Measurements from ENCODE around the gene NTRK2. TPM values are rescaled to one million over a fixed set of nuclear protein-coding genes. Genes with fewer than 3 reads are reported as not detected.

NTRK2 gene
- total and polyA plus RNA-seq, 10 of the 15 experiments (the other 5 are each of a cell fraction or from before 2014, with no cell fraction given) = 0.42 to 4.6 (median 0.65) TPM

- H3K4me3 ChIP-seq = no peak overlapping the region
- FAIRE-seq (no peak), DNase-seq (ENCODE audit: low read depth, low spot score) (no peak), ATAC-seq (no peak)
- peaks cover 11% of the 10 kb centered on the region for H3K4me1 ChIP-seq (ENCODE audit: control insufficient read depth, insufficient read depth, low read length)
- no peak overlapping the region for H3K4me2 ChIP-seq (ENCODE audit: control insufficient read depth, insufficient read depth)
- intact Hi-C loops (cut with micrococcal nuclease; ENCODE audit: unreplicated experiment) = loop anchor here (5.0 kb wide), 1 partner anchor 40 kb away; no protein-coding TSS in a partner anchor
- ChIA-PET RAD21 (ENCODE audit: unreplicated experiment) (interaction anchor here (1.1 to 2.6 kb wide), 4 partner anchors 14 to 47 kb away, joined by 3 to 13 read pairs (median 8); no protein-coding TSS in a partner anchor), POLR2A (interaction anchor here (1.5 kb wide), 1 partner anchor 12 kb away, joined by 5 read pairs; no protein-coding TSS in a partner anchor), SMC1A (ENCODE audit: uncharacterized antibody, unreplicated experiment) (interaction anchor here (1.0 to 7.4 kb wide), 13 partner anchors 10 to 44 kb away, joined by 3 to 61 read pairs (median 5); no protein-coding TSS in a partner anchor), CTCF (interaction anchor here (0.5 to 3.2 kb wide), 7 partner anchors 10 to 783 kb away, joined by 3 to 14 read pairs (median 4); no protein-coding TSS in a partner anchor)
- BruUV-seq (replicated peaks) = no TSS peak
- no peak for TF ChIP-seq CHD2 (IDR thresholded peaks at IDR 0.05; ENCODE audit: borderline replicate concordance, low read depth, low read length)
- no peak for TF ChIP-seq RFX5 (IDR thresholded peaks at IDR 0.05; ENCODE audit: low read depth, low read length)
- TF ChIP-seq SUPT20H (IDR thresholded peaks at IDR 0.05; ENCODE audit: borderline replicate concordance, control insufficient read depth, low read depth, low read length) = no peak
- no peak for TF ChIP-seq IRF5 (IDR thresholded peaks at IDR 0.05; ENCODE audit: borderline replicate concordance)
- TF ChIP-seq BMI1 (IDR thresholded peaks at IDR 0.05; ENCODE audit: borderline replicate concordance) = no peak
- TF ChIP-seq NKRF (conservative IDR thresholded peaks at IDR 0.05) = no peak
- no peak for TF ChIP-seq LARP7 (IDR thresholded peaks at IDR 0.05)
- no peak for TF ChIP-seq FOXM1 (IDR thresholded peaks at IDR 0.05; ENCODE audit: low read depth, low read length)
- TF ChIP-seq STAT3 (IDR thresholded peaks at IDR 0.05; ENCODE audit: low read depth, low read length) = no peak
- TF ChIP-seq ZNF207 (IDR thresholded peaks at IDR 0.05; ENCODE audit: borderline replicate concordance) = no peak
- TF ChIP-seq RBBP5 (conservative IDR thresholded peaks at IDR 0.05) = no peak
- TF ChIP-seq TBL1XR1 (IDR thresholded peaks at IDR 0.05; ENCODE audit: low read depth, low read length) = no peak
- no peak for TF ChIP-seq RB1 (IDR thresholded peaks at IDR 0.05; ENCODE audit: borderline replicate concordance)
- no peak for TF ChIP-seq CBFB (IDR thresholded peaks at IDR 0.05; ENCODE audit: low read depth)
- no peak for TF ChIP-seq NRF1 (conservative IDR thresholded peaks at IDR 0.05; ENCODE audit: low read depth, low read length)
- TF ChIP-seq TCF3 (IDR thresholded peaks at IDR 0.05; ENCODE audit: borderline replicate concordance, insufficient read depth, low read depth, low read length) = no peak
- TF ChIP-seq SKIL (IDR thresholded peaks at IDR 0.05; ENCODE audit: low read depth, poor library complexity, severe bottlenecking) = no peak
- no peaks in the 10 kb centered on the region for H4K20me1 ChIP-seq (ENCODE audit: control insufficient read depth, insufficient read depth)
- no peak overlapping the region for H2AFZ ChIP-seq (ENCODE audit: control insufficient read depth, low read depth, low read length)
- H3K79me2 ChIP-seq (ENCODE audit: control insufficient read depth, insufficient read depth, low read length) = no peaks in the 10 kb centered on the region
- peaks cover 0 to 2% of the 10 kb centered on the region in 2 experiments; a peak in 1 of 4 replicates for H3K36me3 ChIP-seq (ENCODE audit: control insufficient read depth in 2 of 2, insufficient read depth in 2 of 2, low read length in 1 of 2)
- H3K27me3 ChIP-seq (replicated peaks in 1 of 2; ENCODE audit: control insufficient read depth in 2 of 2, insufficient read depth in 2 of 2, low read length in 1 of 2) = no peaks in the 10 kb centered on the region
- H3K27ac ChIP-seq (ENCODE audit: control insufficient read depth, insufficient read depth) = no peak overlapping the region
- no peak overlapping the region for H3K9ac ChIP-seq (ENCODE audit: control insufficient read depth, insufficient read depth, low read length)
- no peaks in the 10 kb centered on the region for H3K9me3 ChIP-seq (replicated peaks; ENCODE audit: control insufficient read depth, insufficient read depth, low read length)
- in situ Hi-C loops (cut with MboI) = no loop called here
- WGBS (ENCODE audit: insufficient coverage, insufficient replicate concordance, low lambda C conversion rate, missing lambda C conversion rate) = 87% methylated on average over 4 of the region's 4 CpGs
Observed at GRCh38 chr9:84742261-84742660, 72.7 kb downstream of the NTRK2 start.
